Caco-2 (cell line): ENCODE measurements around the gene PLXNA4. TPM values are rescaled to one million over a fixed set of nuclear protein-coding genes. Genes with fewer than 3 reads are reported as not detected.

Source experiments
- BruUV-seq: library from RNA; stranded (reverse); fragments of 400-500 nt; replicated peaks from 2 replicates; lab custom pipeline; 2021; lab: Mats Ljungman, UMichigan
- CTCF ChIA-PET: fragments of 300-600 bp; sonication (Branson Sonifier 250); formaldehyde crosslinking; loops from one replicate; lab custom pipeline; 2022; ENCODE audit warnings: antibody characterized with exemption; lab: Charles Lee
- POLR2A ChIA-PET: fragments of 300-600 bp; sonication (Branson Sonifier 250); formaldehyde crosslinking; loops from one replicate; lab custom pipeline; 2022; ENCODE audit warnings: antibody characterized with exemption; lab: Charles Lee
- DNase-seq, 2 experiments: peaks; one replicate each; pipeline versions ENCODE4 v3.0.0 to v3.0.0-alpha.2; 2020 to 2022
- H3K27me3 ChIP-seq: replicated peaks from 2 replicates; pipeline ENCODE4 v1.6.0; 2011; ENCODE audit warnings: low read length; ENCODE audit not compliant: control insufficient read depth, insufficient read depth
- H3K36me3 ChIP-seq: 2 replicates; pipeline ENCODE4 v1.5.1; 2011; ENCODE audit warnings: low read length; ENCODE audit not compliant: control insufficient read depth, insufficient read depth
- H3K4me1 ChIP-seq: fragments of 250-450 bp; sonication (Bioruptor Pico); 2 replicates; pipeline ENCODE4 v1.5.1; 2020; ENCODE audit warnings: mild to moderate bottlenecking
- H3K4me3 ChIP-seq: 2 replicates; pipeline ENCODE4 v1.5.1; 2011; ENCODE audit warnings: low read depth, mild to moderate bottlenecking, control low read depth, low read length
- H3K9me3 ChIP-seq: fragments of 250-450 bp; sonication (Bioruptor Pico); 2 replicates; pipeline ENCODE4 v1.5.1; 2020; ENCODE audit warnings: mild to moderate bottlenecking, moderate library complexity
- H3K27ac Mint-ChIP-seq: one replicate; pipeline ENCODE4 v1.8.0; 2022; ENCODE audit warnings: mixed read lengths; ENCODE audit not compliant: unreplicated experiment
- H3K27me3 Mint-ChIP-seq: one replicate; pipeline ENCODE4 v1.8.0; 2022; ENCODE audit warnings: mixed read lengths; ENCODE audit not compliant: insufficient read depth, unreplicated experiment
- H3K36me3 Mint-ChIP-seq: one replicate; pipeline ENCODE4 v1.8.0; 2022; ENCODE audit warnings: mild to moderate bottlenecking, mixed read lengths; ENCODE audit not compliant: insufficient read depth, unreplicated experiment
- H3K4me1 Mint-ChIP-seq: one replicate; pipeline ENCODE4 v1.8.0; 2022; ENCODE audit warnings: low read depth, mixed read lengths; ENCODE audit not compliant: unreplicated experiment
- H3K4me3 Mint-ChIP-seq: one replicate; pipeline ENCODE4 v1.8.0; 2022; ENCODE audit warnings: mild to moderate bottlenecking, moderate library complexity, mixed read lengths; ENCODE audit not compliant: unreplicated experiment
- H3K9me3 Mint-ChIP-seq: one replicate; pipeline ENCODE4 v1.8.0; 2022; ENCODE audit warnings: mixed read lengths; ENCODE audit not compliant: unreplicated experiment
- intact Hi-C: fragments of 100-400 bp; cut with micrococcal nuclease; formaldehyde crosslinking; loops from one replicate; pipeline ENCODE4 v1.10.0; 2022; ENCODE audit not compliant: unreplicated experiment
- total RNA-seq: library from RNA; stranded (reverse); gene quantifications from 2 replicates; pipeline ENCODE4 v1.2.3, GENCODE V29; 2022
- TF ChIP-seq, protein P1 (sequence below), 2 experiments: fragments of 200-600 bp in 1 of 2; IDR thresholded peaks; 1 replicate in 1 of 2; 2 replicates in 1 of 2; pipeline versions ENCODE4 v1.5.1 to v1.8.0; 2011 to 2022; ENCODE audit warnings: antibody characterized with exemption in 1 of 2, control low read depth in 1 of 2, inconsistent platforms in 1 of 2, low read depth in 1 of 2, low read length in 1 of 2, mild to moderate bottlenecking in 1 of 2, moderate library complexity in 1 of 2; ENCODE audit not compliant: insufficient read depth in 1 of 2, severe bottlenecking in 1 of 2, unreplicated experiment in 1 of 2

Gene PLXNA4
- total RNA-seq, 1 experiment from 2014 or later, result 0.43 TPM

DNA sequence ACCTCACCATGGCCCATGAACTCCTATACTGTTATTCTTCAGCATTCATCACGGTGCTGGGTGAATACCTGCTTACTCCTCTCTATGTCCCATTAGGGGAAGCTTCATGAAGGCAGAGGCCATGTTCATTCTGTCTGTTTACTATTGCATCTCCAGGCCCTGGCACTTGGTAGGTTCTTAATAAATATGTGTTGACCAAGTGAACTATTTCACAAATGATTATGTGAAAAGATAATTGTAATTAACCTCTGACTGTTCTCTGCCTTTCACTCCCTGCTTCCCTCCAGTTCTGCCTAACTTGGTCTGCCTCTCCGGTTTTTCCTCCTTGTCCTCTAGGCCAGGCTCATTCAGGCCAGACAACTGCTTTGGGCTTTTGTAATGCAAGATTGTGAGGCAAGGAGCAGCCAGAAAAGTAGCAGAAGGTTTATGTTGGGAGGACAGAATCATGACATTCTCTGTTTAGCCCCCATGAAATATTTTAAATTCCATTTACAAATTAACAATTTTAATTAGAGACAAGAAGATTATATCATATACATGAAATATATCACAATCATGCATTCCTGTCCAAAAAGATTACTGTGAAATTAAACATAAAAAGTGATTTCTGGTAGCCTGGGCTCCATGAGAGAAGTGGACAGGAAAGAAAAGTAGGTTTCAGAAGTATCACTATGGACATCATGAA, 42.1 kb upstream of the PLXNA4 start:
- Histone ChIP-seq H3K9me3 (no peaks in the 10 kb centered on the region), H3K4me3 (no peak overlapping the region), H3K4me1 (no peaks in the 10 kb centered on the region), H3K27me3 (peaks cover 1% of the 10 kb centered on the region; the same call in 1 of the 2 replicates), H3K36me3 (no peaks in the 10 kb centered on the region)
- Mint-ChIP-seq H3K4me3 (no peak overlapping the region), H3K4me1 (peaks cover 6% of the 10 kb centered on the region), H3K27me3 (peaks cover 27% of the 10 kb centered on the region), H3K36me3 (no peaks in the 10 kb centered on the region), H3K9me3 (no peaks in the 10 kb centered on the region), H3K27ac (no peak overlapping the region)
- ChIA-PET CTCF (no interaction called here), POLR2A (no interaction called here)
- no peak for DNase-seq
- intact Hi-C loops, result no loop called here
- no TSS peak for BruUV-seq
- TF ChIP-seq, protein P1, sequence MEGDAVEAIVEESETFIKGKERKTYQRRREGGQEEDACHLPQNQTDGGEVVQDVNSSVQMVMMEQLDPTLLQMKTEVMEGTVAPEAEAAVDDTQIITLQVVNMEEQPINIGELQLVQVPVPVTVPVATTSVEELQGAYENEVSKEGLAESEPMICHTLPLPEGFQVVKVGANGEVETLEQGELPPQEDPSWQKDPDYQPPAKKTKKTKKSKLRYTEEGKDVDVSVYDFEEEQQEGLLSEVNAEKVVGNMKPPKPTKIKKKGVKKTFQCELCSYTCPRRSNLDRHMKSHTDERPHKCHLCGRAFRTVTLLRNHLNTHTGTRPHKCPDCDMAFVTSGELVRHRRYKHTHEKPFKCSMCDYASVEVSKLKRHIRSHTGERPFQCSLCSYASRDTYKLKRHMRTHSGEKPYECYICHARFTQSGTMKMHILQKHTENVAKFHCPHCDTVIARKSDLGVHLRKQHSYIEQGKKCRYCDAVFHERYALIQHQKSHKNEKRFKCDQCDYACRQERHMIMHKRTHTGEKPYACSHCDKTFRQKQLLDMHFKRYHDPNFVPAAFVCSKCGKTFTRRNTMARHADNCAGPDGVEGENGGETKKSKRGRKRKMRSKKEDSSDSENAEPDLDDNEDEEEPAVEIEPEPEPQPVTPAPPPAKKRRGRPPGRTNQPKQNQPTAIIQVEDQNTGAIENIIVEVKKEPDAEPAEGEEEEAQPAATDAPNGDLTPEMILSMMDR (IDR thresholded peaks at IDR 0.05; ENCODE audit: insufficient read depth in 1 of 2, low read depth in 1 of 2, low read length in 1 of 2, severe bottlenecking in 1 of 2, unreplicated experiment in 1 of 2), result no peak

DNA sequence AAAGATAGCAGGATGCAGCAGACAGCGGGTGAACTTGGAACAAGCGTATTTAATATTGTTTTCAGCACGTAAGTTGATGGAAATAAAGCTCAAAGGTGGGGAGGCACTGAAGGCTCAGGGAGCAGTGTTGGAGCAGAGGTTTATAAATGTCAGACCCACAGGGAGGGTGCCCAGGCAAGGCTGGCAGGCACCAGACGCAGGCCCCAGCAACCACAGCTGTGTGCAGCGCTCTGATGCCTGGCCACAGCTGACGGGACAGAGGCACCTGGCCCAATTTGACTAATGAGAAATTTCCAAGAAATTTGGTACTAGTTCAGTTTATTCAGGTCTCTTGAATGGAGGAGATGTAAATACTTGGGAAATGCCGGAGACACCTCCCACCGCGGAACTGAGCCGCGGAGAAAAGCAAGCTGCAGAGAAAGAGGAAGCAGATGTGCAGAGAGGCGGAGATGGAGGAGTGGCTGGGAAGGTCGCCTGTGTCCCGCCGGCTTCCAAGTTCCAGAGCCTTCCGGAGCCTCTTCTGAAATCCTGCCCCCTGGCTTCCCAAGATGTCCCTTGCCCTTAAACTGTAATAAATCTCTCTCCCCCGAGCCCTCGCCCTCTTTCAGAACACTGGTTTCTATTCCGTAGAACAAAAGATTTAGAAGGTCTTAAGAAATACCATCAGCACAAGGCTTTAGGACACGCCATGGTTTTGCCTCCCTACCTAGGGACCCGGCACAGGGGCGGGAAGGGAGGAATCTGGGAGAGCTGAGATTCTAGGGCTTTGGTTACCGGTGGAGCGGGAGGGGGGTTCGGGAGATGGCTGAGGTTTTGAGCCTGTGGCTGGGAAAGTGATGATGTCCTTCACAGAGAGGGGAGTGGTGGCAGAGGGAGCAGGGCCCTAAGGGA, 38.4 kb upstream of the PLXNA4 start:
- Histone ChIP-seq H3K4me1 (no peaks in the 10 kb centered on the region), H3K4me3 (no peak overlapping the region), H3K36me3 (no peaks in the 10 kb centered on the region), H3K27me3 (peaks cover 3% of the 10 kb centered on the region; the same call in 1 of the 2 replicates), H3K9me3 (no peaks in the 10 kb centered on the region)
- TF ChIP-seq, protein P1 (IDR thresholded peaks at IDR 0.05; ENCODE audit: insufficient read depth in 1 of 2, low read depth in 1 of 2, low read length in 1 of 2, severe bottlenecking in 1 of 2, unreplicated experiment in 1 of 2), result no peak
- intact Hi-C loops, result no loop called here
- H3K4me1 Mint-ChIP-seq, result peaks cover 6% of the 10 kb centered on the region
- peak in 1 of 2 experiments; percentile 5 for DNase-seq
- H3K36me3 Mint-ChIP-seq, result no peaks in the 10 kb centered on the region
- no peaks in the 10 kb centered on the region for H3K9me3 Mint-ChIP-seq
- POLR2A ChIA-PET, result no interaction called here
- CTCF ChIA-PET, result no interaction called here
- no peak overlapping the region for H3K27ac Mint-ChIP-seq
- H3K27me3 Mint-ChIP-seq, result peaks cover 35% of the 10 kb centered on the region
- no TSS peak for BruUV-seq
- H3K4me3 Mint-ChIP-seq, result peak overlapping the region; percentile 47

DNA sequence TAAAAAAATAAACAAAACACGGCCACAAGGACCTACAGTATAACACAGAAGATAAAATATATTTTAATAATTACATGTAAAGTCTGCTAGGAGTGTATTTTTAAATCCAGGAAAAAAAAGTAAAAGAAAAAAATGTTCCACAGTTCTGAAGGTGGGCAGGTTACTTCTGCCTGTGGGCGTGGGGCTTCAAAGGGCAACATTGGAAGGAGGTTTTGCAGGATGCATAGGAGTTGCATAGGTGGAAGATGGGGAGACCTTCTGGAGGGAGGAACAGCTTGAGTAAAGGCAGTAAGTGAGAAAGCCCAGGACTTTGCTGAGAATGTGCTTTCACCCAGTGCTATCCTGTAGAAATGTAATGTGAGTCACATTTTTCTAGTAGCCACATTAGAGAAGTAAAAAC, 37.5 kb upstream of the PLXNA4 start:
- no TSS peak for BruUV-seq
- Mint-ChIP-seq H3K4me3 (no peak overlapping the region), H3K27me3 (peaks cover 35% of the 10 kb centered on the region), H3K36me3 (no peaks in the 10 kb centered on the region), H3K9me3 (no peaks in the 10 kb centered on the region), H3K4me1 (peaks cover 6% of the 10 kb centered on the region), H3K27ac (no peak overlapping the region)
- Histone ChIP-seq H3K36me3 (no peaks in the 10 kb centered on the region), H3K9me3 (no peaks in the 10 kb centered on the region), H3K4me1 (no peaks in the 10 kb centered on the region), H3K27me3 (peaks cover 3% of the 10 kb centered on the region; the same call in 1 of the 2 replicates), H3K4me3 (no peak overlapping the region)
- no peak for DNase-seq
- TF ChIP-seq, protein P1 (IDR thresholded peaks at IDR 0.05; ENCODE audit: insufficient read depth in 1 of 2, low read depth in 1 of 2, low read length in 1 of 2, severe bottlenecking in 1 of 2, unreplicated experiment in 1 of 2), result no peak
- ChIA-PET POLR2A (no interaction called here), CTCF (no interaction called here)
- intact Hi-C loops, result no loop called here
